Measurements from ENCODE around the gene APBB3. TPM values are rescaled to one million over a fixed set of nuclear protein-coding genes. Genes with fewer than 3 reads are reported as not detected.

APBB3 gene
- total RNA-seq, 1 experiment from 2014 or later = 6.1 TPM

DNA sequence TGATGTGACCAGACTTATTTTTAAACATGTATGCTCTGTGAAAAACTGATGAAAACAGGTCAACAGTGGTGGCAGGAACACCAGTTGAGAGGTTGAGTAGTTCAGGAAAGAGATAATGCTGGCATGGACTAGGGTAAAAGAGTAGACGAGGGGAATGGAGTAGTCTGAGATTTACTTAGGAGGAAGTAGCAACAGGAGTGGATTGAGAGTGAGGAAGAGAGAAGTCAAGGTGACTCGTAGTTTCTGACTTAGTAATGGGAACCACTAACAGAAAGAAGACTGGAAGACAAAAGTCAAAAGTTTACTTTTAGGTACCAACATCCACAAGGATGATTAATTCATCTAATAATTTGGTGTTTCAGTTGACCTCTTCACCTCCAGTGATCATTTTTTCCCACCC lies 10.7 kb downstream of the APBB3 start:
- no peak for DNase-seq (ENCODE audit: low spot score)

GRCh38 chr5:140551872-140552271 lies 12.5 kb downstream of the APBB3 start:
- DNase-seq (ENCODE audit: low spot score) = no peak

- DNase-seq (ENCODE audit: low spot score) = no peak
These were observed 14.0 kb downstream of the APBB3 start for GRCh38 chr5:140550147-140551079.

DNA sequence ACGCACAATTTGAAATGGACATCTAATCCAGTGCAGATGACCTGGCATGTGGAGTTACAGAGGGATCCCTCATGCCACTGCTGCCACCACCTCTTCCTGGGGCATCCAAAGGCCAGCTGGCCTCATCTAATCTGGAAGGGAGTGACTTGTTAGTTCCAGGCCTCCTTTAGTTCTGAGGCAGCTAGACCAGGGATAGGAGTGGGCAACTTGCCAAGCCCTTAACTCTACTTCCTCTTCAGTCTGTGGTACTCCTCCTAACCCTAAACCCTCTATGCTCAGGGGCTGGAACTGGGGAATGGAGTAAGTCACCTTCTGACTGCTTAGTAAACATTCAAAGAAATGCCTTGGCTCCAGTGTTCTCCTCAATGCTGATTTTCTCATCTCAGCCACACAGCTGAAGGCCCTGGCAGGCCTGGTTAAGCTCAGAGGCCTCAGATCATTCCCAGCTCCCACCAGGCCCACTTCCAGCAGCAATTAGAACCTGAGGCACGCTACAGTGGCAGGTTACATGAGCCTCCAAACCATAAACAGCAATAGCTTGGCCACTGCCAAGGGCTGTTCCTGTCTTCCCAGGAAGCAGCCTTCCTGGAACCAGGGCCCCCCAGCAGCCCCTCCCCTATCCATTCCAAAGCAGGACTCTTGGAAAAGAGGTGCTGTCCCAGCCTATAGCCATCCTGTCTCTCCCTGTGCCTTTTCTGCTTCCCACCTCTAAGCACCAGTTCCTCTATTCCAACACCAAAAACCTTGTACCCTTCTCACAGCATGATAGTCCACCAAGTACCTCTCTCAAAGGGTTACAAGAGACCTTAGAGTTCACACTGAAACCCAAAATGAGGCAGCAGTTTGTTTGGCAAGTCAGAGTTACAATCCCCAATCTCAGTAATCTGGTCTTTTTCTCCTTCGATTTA lies 14.9 kb downstream of the APBB3 start:
- DNase-seq (ENCODE audit: low spot score) = peak; percentile 21

DNA sequence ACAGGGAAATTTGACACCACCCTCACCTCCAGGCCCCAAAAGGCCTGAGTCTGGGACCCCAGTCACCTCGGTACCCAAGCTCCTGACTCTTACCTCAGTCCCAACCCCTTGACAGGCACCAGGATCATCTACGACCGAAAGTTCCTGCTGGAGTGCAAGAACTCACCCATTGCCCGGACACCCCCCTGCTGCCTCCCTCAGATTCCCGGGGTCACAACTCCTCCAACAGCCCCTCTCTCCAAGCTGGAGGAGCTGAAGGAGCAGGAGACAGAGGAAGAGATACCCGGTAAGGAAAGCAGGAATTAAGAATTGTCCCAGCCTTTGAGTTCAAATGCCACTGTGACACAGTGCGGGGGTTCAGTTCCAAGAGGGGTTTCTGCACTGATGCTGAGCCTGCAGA lies 15.6 kb downstream of the APBB3 start:
- no peak for DNase-seq (ENCODE audit: low spot score)

GRCh38 chr5:140548300-140548688 lies 16.1 kb downstream of the APBB3 start:
- no peak for DNase-seq (ENCODE audit: low spot score)

DNA sequence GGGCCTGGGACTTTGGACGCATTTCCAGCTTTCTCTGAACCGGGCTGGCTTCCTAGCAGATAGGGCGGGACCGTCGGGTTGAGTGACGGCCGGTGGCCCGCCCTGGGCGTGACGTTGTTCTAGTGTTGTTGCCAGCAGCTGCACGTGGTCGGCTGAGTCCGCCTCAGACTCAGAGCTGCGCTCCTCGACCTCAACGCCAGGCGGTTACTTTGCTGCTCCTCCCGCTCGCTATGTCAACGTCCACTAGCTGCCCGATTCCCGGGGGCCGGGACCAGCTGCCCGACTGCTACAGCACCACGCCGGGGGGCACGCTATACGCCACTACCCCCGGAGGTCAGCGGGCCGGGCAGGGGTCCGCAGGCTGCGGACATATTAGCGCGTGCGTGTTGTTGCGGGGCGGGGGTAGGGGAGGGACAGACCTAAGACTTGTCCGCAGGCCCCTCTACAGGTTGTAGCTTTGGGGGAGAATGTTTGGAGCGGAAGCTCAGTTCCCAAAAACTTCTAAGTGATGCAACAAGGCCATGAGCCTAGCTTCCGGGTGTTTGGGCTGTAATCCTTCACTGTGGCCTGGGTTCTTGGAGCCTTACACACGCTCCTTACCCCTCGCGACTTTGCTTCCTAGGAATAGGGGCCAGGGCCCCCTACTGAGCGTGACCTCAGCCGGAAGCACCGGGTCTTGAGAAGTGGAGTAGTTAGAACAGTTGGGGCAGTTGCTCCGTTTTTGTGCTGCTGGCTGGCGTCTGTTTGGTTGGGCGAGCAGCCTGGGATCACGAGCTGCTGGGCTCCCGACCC lies 16.7 kb downstream of the APBB3 start, which contains the start of gene EIF4EBP3:
Gene EIF4EBP3, plus strand, starts transcription at position 155 of the 792 bp plus-strand sequence. Its CDS starts 76 bp downstream, at position 231.
- peak; percentile 72 for DNase-seq (ENCODE audit: low spot score)

DNA sequence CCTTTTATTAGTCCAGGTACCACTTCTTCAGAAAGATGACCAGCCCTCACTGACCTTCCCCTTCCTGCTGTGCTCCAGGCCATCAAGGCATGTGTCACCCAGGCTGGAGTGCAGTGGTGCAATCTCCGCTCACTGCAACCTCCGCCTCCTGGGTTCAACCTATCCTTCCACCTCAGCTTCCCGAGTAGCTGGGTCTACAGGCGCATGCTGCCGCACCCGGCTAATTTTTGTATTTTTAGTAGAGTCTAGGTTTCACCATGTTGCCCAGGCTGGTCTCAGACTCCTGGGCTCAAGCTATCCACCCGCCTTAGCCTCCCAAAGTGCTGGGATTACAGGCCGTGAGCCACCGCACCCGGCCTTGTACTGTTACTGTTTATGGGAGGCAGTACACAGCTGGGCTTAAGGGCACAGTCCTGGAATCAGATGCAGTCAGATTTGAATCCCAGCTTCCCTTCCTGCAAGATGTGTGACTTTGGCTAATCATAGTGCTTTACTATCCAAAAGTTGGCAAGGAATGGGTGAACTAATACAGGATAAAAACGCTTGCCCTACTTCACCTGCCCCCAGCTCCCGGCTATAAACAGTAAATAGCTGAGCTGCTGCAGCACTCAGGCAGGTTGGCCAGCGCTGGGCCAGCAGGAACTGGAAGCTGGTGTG lies 17.4 kb downstream of the APBB3 start:
- no peak for DNase-seq (ENCODE audit: low spot score)

- DNase-seq (ENCODE audit: low spot score) = no peak
These were observed 18.8 kb downstream of the APBB3 start for GRCh38 chr5:140545606-140546005.

DNA sequence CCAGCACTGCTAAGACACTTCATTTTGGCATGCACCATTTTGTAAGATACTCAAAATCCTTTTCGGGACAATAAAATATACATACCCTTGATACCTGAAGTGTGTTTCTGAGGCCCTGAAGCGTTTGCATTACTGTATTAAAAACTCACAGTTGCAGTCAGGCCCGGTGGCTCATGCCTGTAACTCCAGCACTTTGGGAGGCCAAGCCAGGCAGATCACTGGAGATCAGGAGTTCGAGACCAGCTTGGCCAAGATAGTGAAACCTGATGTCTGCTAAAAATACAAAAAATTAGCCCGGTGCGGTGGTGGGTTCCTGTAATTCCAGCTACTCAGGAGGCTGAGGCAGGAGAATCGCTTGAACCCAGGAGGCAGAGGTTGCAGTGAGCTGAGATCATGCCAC lies 19.4 kb downstream of the APBB3 start:
- DNase-seq (ENCODE audit: low spot score) = no peak

- DNase-seq (ENCODE audit: low spot score) = no peak
These were observed 21.4 kb downstream of the APBB3 start for GRCh38 chr5:140542972-140543371.

DNA sequence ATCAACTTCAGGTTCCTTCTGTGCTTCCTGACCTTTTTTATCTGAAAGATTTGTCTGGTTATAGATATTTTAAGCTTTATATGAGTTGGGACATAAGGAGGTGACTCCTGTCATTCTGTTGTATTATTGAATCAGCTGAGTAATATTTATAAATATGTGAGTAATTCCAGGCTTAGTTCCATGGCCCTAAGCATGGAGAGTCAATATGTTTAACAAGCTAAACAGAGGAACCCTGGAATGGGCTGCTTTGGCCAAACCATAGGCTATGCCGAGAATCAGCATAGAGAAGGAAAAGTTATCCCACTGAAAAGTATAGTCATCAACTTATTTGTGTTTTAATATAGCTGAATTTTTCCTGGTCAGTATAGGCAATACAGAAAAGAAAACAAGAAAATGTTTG lies 24.2 kb downstream of the APBB3 start:
- no peak for DNase-seq (ENCODE audit: low spot score)

DNA sequence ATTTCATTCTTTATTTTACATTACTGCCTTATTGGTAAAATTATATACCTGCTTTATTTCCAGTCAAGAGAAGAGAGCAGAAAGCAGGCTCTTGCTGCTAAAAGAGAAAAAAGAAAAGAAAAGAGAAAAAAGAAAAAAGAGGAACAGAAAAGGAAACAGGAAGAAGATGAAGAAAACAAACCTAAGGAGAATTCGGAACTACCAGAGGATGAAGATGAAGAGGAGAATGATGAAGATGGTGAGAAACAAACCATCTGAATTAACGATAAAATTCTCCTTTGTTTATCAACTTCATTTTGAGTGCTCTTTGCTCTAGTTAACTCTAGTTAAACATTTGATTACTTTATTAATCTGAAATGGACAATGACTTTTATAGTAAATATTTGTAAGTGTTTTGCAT lies 40.4 kb downstream of the APBB3 start:
- DNase-seq (ENCODE audit: low spot score) = no peak

DNA sequence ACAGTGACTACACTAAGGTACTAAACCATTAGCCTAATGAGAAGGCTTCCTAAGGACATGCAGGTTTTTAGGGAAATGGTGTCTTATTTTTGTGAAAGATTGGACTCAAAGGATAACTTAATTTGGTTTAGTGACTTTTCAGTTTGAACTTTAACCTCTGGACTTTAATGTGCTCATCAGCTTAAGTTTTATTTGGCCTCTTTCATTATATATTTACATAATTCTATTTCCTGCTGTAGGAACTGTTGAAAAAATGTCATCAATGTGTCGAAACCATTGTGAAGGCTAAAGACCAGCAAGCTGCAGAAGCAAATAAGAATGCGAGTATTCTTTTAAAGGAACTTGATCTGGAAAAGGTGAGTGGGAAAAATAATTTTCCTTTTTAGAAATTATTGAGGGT lies 51.3 kb downstream of the APBB3 start:
- no peak for DNase-seq (ENCODE audit: low spot score)

GRCh38 chr5:140509898-140510297 lies 54.5 kb downstream of the APBB3 start:
- no peak for DNase-seq (ENCODE audit: low spot score)

Other genes with a start within 250 kb of the APBB3 start
- gene HBEGF, start 218.0 kb downstream of the APBB3 start, total RNA-seq (2014; rRNA removed; shearing (Covaris generic)) = 9.2 and 17.4 TPM in 2 replicates
- not detected in 2 replicates for gene SLC4A9, start 204.4 kb downstream of the APBB3 start, total RNA-seq (2014; rRNA removed; shearing (Covaris generic))
- gene ANKHD1, start 162.8 kb downstream of the APBB3 start, total RNA-seq (2014; rRNA removed; shearing (Covaris generic)) = 49.3 and 51.3 TPM in 2 replicates
- not detected in 2 replicates for gene EIF4EBP3, start 16.9 kb downstream of the APBB3 start, total RNA-seq (2014; rRNA removed; shearing (Covaris generic))
- 55.0 and 57.1 TPM in 2 replicates for gene SRA1, start 7.1 kb downstream of the APBB3 start, total RNA-seq (2014; rRNA removed; shearing (Covaris generic))
- gene SLC35A4, start 230 bp upstream of the APBB3 start, total RNA-seq (2014; rRNA removed; shearing (Covaris generic)) = 51.2 and 59.8 TPM in 2 replicates
- 2.3 TPM in 1 of 2 replicates, not detected in the other for gene CD14, start 68.6 kb upstream of the APBB3 start, total RNA-seq (2014; rRNA removed; shearing (Covaris generic))
- gene TMCO6, start 74.9 kb upstream of the APBB3 start, total RNA-seq (2014; rRNA removed; shearing (Covaris generic)) = 1.4 and 8.8 TPM in 2 replicates
- gene NDUFA2, start 83.0 kb upstream of the APBB3 start, total RNA-seq (2014; rRNA removed; shearing (Covaris generic)) = 112 and 115 TPM in 2 replicates
- 147 and 211 TPM in 2 replicates for gene IK, start 83.2 kb upstream of the APBB3 start, total RNA-seq (2014; rRNA removed; shearing (Covaris generic))
- 28.5 and 30.8 TPM in 2 replicates for gene WDR55, start 100.3 kb upstream of the APBB3 start, total RNA-seq (2014; rRNA removed; shearing (Covaris generic))
- 1.5 TPM in 1 of 2 replicates, not detected in the other for gene DND1, start 109.0 kb upstream of the APBB3 start, total RNA-seq (2014; rRNA removed; shearing (Covaris generic))
- 143 and 148 TPM in 2 replicates for gene HARS1, start 126.8 kb upstream of the APBB3 start, total RNA-seq (2014; rRNA removed; shearing (Covaris generic))
- 46.1 and 50.5 TPM in 2 replicates for gene HARS2, start 126.9 kb upstream of the APBB3 start, total RNA-seq (2014; rRNA removed; shearing (Covaris generic))
- 91.8 and 100 TPM in 2 replicates for gene ZMAT2, start 135.8 kb upstream of the APBB3 start, total RNA-seq (2014; rRNA removed; shearing (Covaris generic))
- gene PCDHA1, start 221.5 kb upstream of the APBB3 start, total RNA-seq (2014; rRNA removed; shearing (Covaris generic)) = 0.02 TPM in 1 of 2 replicates, not detected in the other
- gene PCDHA2, start 230.3 kb upstream of the APBB3 start, total RNA-seq (2014; rRNA removed; shearing (Covaris generic)) = 0.03 and 0.81 TPM in 2 replicates
- gene PCDHA3, start 236.5 kb upstream of the APBB3 start, total RNA-seq (2014; rRNA removed; shearing (Covaris generic)) = 2.9 and 3.2 TPM in 2 replicates
- 1.9 and 2.6 TPM in 2 replicates for gene PCDHA4, start 242.5 kb upstream of the APBB3 start, total RNA-seq (2014; rRNA removed; shearing (Covaris generic))

All from A172 (cell line).